GM21825 (cell line): ENCODE data around the gene BZW2.
"Not testable (repeated sequence)": the region's sequence is repeated elsewhere in the genome, so short reads cannot be mapped to it uniquely, and the experiment has no call there.

ENCODE experiments used
- ATAC-seq: cut with Tn5 transposase; IDR thresholded peaks from one replicate; pipeline ENCODE4 v1.9.1; 2021; ENCODE audit warnings: mild to moderate bottlenecking, moderate library complexity; ENCODE audit not compliant: unreplicated experiment

Gene BZW2

DNA sequence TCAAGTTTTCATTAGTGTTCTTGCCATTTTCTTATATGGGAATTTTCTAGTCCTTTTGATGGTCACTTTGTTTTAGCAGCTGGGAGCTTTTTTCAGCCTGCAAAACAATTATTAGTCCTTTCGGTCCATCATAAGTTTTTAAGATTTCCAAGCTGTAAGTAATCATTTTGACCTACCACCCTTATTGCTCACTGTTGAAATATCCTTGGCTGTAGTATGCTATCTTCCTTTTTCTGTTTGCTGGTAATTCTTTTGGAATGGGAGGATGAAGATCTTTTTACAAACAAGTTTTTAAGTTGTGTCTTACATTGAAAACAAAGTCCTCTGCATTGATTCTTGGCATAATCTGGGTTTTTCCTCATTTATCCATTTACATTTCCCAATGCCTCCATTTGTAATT lies 24.0 kb downstream of the BZW2 start:
- no peak for ATAC-seq

DNA sequence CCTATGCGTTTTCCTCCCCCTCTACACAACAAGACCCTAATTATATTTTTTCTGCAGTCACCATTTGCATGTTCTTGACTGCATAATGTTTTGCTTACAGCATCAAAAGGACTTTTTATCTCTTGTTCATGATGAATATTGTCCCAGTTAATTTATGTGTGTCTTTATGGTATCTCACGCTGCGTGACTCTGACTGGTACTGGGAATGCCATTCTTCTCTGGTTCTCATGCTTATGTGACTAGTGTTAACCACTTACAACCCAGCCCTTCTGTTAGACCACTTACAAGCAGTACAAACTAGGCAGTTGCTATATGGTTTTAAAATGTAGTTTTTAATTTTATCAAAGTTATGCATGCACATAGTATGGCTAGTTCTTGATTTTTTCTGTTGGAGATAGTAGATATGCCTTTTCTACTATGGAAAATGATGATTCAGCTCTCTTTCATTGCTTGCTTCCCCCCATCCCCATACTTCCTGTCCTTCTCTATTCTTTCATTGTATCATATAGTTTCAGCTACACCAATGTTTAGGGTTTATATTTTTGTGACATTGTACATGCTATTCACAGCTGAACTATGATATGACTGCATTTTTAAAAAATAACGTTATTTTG lies 24.9 kb downstream of the BZW2 start:
- ATAC-seq, result no peak

- ATAC-seq, result no peak
Measured at GRCh38 chr7:16671811-16672210, 25.8 kb downstream of the BZW2 start.

- ATAC-seq, result no peak
Measured at GRCh38 chr7:16675277-16675676, 29.3 kb downstream of the BZW2 start.

GRCh38 chr7:16677978-16678494 lies 32.1 kb downstream of the BZW2 start:
- ATAC-seq, result no peak

- not testable (repeated sequence) for ATAC-seq
Measured at GRCh38 chr7:16678645-16679566, 32.9 kb downstream of the BZW2 start.

GRCh38 chr7:16684935-16685334 lies 39.0 kb downstream of the BZW2 start:
- ATAC-seq, result no peak

GRCh38 chr7:16685535-16685934 lies 39.6 kb downstream of the BZW2 start:
- no peak for ATAC-seq

DNA sequence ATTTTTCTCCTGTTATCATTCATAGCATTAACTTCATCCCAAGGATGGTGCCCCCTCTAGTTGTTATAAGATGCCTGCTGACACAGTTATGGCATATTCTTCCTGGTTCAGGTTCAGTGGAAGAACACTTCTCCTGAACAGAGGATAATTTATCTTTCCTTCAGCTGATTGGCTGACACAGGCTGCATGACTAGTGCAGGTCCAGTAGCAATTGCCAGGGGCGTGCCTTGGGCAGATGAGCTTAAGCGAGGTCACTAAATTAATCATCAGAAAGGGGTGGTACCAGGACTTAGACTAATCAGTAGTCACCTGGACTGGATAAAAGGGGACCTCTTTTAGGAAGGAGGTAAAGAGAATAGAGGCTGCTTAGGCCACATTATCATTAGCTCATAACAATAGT lies 42.3 kb downstream of the BZW2 start:
- no peak for ATAC-seq

DNA sequence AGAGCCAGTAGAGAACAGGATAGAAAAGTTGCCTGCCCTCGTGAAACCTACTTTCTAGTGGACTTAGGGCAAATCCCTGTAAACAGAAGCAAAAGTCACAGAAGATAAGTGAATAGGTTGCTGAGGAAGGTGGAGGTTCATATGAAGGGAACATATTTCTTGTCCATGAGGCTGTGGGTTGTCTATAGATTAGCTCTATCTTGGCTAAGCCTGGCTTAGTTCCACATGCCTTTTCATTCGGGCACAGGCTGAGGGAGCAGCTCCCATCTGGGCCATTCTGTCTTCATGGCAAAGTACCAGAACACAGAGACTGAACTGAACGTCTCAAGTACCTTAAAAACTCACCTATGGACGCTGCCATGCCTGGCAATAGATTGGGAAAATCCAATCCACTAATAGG lies 45.3 kb downstream of the BZW2 start:
- ATAC-seq, result no peak

DNA sequence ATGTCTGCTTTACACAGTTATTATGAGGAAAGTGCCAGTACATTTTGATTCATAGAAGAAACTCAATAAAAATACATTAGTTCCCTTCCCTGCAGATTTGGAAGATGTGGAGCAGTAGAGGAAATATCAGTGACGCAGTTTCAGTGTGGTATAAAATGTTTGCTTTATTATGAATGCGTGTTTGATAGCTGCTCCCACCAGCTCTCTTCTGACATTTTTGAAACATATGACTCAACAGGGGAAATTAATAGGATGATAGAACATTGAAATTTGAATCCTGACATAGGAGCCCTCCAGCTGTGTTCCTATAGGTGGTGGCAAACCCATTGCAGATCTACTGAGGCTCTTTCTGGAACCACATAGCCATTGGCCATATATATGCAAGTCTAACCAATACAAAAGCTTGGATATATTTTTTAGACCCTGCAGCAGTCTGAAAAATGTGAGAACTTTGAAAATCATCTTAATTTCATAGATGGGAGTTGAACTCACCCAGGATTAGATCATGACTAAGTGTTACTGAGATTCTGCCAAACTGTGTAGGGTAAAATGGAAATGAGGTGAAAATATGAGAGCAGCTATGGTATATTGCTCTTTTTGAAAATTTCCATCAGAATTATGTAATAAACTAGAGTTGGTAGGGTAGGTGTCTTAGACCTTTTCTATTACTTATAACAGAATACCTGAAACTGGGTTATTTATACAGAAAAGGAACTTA lies 47.8 kb downstream of the BZW2 start:
- no peak for ATAC-seq

- no peak for ATAC-seq
Measured at GRCh38 chr7:16694806-16695205, 48.8 kb downstream of the BZW2 start.

- no peak for ATAC-seq
Measured at GRCh38 chr7:16695621-16696237, 49.7 kb downstream of the BZW2 start.

GRCh38 chr7:16697507-16698199 lies 51.7 kb downstream of the BZW2 start:
- ATAC-seq, result no peak

DNA sequence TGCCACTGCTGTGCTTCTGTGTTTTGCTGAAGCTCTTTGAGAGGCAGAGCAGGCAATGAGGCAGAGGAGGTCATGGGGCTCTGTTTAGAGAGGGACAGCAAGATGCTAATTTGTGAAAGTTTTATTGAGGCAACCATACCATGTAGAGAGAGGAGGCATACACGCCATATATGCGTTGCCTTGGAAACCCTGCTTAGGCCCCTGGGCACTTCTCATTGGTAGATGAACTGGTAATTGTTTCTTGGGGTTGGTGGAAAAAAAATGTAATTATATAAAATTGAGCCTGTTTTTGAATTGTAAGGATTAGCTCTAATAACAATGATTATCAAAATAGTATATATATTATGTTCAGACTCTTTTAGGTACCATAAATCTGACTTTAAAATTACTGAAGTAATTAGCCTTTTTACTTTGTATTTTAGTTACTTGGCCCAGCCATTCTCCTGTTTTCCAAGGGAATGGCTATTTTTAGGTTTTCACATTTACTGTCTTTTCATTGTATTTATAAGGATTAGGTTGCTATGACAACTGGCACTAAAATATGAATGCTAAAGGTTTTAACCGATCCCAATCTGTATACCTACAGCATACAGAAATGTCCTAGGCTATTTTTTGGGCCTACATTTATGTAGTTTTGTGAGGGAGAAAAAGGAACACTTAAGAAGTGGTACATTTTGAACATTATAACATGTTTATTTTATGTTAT lies 52.4 kb downstream of the BZW2 start:
- no peak for ATAC-seq

- no peak for ATAC-seq
Measured at GRCh38 chr7:16702441-16702840, 56.5 kb downstream of the BZW2 start.

DNA sequence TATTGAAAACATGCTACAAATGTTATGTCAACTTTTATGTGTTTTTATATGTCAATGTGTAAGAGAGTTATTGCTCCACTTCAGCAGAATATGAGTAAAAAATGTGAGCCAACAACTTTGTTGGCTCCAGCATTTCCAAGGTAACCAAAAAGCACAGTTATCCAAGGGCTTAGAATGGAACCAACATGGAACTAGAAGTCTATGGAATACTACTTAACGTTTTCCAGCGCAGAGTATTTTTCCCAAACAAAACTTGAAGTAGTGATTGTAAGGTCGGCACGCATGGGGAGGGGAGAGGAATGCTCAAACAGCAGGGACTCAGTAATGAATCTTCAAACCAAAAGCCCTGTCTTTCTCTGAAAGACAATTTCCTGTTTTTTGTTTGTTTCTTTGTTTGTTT lies 62.5 kb downstream of the BZW2 start:
- ATAC-seq, result no peak

GRCh38 chr7:16708980-16709379 lies 63.0 kb downstream of the BZW2 start:
- no peak for ATAC-seq

GRCh38 chr7:16710651-16711050 lies 64.7 kb downstream of the BZW2 start:
- ATAC-seq, result no peak

GRCh38 chr7:16711730-16712129 lies 65.7 kb downstream of the BZW2 start:
- no peak for ATAC-seq
